ENCODE results near the gene MLXIP.
"Not testable (repeated sequence)": the region's sequence is repeated elsewhere in the genome, so short reads cannot be mapped to it uniquely, and the experiment has no call there.

The MLXIP gene

DNA sequence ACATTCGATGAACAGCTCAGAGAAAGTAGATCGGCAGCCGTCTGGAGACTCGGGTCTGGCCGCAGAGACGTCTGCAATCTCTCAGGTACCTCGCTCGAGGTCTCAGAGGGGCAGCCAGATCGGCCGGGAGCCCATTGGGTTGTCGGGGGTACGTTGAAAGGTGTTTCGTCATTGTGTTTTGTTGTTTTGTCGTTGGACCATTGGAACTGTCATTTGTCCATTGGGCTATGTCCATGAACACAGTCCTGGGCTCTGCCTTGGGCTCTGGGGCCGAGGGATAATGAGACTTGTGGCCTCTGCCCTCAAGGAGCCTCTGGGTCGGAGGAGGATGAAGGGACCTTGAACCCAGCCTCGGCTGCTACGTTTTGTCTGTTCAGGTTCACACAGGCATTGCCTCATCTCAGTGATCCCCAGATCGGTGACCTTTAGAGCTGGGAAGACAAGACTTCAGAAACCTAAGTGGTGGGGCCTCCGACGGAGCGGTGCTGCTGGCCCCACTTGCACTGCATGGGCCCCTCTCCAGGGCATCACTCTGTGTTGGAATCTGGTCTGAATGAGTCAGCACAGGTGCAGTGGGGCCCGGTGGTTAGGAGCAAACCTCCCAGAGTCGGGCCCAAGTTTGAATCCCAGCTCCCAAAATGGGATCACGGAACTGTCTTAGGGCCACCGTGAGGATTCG lies 23.6 kb upstream of the MLXIP start:
- H3K27me3 ChIP-seq = no peaks in the 10 kb centered on the region
- intact Hi-C loops (cut with DNase I; ENCODE audit: low total_unique reads) = loop anchor here (2.0 kb wide), 1 partner anchor 68 kb away; no protein-coding TSS in a partner anchor
- H3K36me3 ChIP-seq = peaks cover 0 to 54% (median 30%) of the 10 kb centered on the region in 3 donors
- no peaks in the 10 kb centered on the region for H3K9me3 ChIP-seq
- TF ChIP-seq CTCF (IDR thresholded peaks at IDR 0.05) = no peak
- H3K27ac ChIP-seq = no peak overlapping the region
- H3K4me1 ChIP-seq = peaks cover 0 to 36% (median 15%) of the 10 kb centered on the region in 4 donors
- H3K4me3 ChIP-seq = no peak overlapping the region
- DNase-seq = no peak

- H3K27ac ChIP-seq; H3K9me3 ChIP-seq; DNase-seq; H3K4me3 ChIP-seq; H3K27me3 ChIP-seq; intact Hi-C loops (cut with DNase I; ENCODE audit: low total_unique reads): not testable (repeated sequence)
- H3K36me3 ChIP-seq = peaks cover 0 to 64% (median 37%) of the 10 kb centered on the region in 3 donors
- H3K4me1 ChIP-seq = peaks cover 0 to 28% (median 9%) of the 10 kb centered on the region in 4 donors
These were observed 22.1 kb upstream of the MLXIP start for GRCh38 chr12:122056406-122056805.

GRCh38 chr12:122057007-122057735 lies 21.4 kb upstream of the MLXIP start:
- H3K27ac ChIP-seq = no peak overlapping the region
- no peaks in the 10 kb centered on the region for H3K27me3 ChIP-seq
- H3K9me3 ChIP-seq = no peaks in the 10 kb centered on the region
- peaks cover 0 to 65% (median 38%) of the 10 kb centered on the region in 3 donors for H3K36me3 ChIP-seq
- TF ChIP-seq CTCF (IDR thresholded peaks at IDR 0.05) = no peak
- intact Hi-C loops (cut with DNase I; ENCODE audit: low total_unique reads) = no loop called here
- no peak for DNase-seq
- H3K4me1 ChIP-seq = peaks cover 0 to 23% (median 9%) of the 10 kb centered on the region in 4 donors
- H3K4me3 ChIP-seq = no peak overlapping the region

DNA sequence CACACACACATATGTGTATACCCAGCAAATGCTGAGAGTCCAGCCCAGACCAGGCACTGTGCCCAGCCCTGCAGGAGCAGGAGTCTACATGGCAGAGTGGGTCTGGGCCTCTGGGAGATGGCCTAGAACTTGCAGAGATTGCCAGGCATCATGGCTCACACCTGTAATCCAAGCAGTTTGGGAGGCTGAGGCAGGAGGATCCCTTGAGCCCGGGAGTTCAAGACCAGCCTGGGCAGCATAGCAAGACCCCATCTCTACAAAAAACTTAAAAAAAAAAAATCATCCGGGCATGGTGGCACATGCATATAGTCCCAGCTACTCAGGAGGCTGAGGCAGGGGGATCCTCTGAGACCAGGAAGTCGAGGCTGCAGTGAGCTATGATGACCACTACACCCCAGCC lies 20.8 kb upstream of the MLXIP start:
- Histone ChIP-seq H3K27me3 (no peaks in the 10 kb centered on the region), H3K4me1 (peaks cover 0 to 26% (median 15%) of the 10 kb centered on the region in 4 donors), H3K36me3 (peaks cover 0 to 65% (median 38%) of the 10 kb centered on the region in 3 donors), H3K27ac (no peak overlapping the region), H3K4me3 (no peak overlapping the region), H3K9me3 (no peaks in the 10 kb centered on the region)
- DNase-seq = no peak
- TF ChIP-seq CTCF (IDR thresholded peaks at IDR 0.05) = no peak
- intact Hi-C loops (cut with DNase I; ENCODE audit: low total_unique reads) = no loop called here

DNA sequence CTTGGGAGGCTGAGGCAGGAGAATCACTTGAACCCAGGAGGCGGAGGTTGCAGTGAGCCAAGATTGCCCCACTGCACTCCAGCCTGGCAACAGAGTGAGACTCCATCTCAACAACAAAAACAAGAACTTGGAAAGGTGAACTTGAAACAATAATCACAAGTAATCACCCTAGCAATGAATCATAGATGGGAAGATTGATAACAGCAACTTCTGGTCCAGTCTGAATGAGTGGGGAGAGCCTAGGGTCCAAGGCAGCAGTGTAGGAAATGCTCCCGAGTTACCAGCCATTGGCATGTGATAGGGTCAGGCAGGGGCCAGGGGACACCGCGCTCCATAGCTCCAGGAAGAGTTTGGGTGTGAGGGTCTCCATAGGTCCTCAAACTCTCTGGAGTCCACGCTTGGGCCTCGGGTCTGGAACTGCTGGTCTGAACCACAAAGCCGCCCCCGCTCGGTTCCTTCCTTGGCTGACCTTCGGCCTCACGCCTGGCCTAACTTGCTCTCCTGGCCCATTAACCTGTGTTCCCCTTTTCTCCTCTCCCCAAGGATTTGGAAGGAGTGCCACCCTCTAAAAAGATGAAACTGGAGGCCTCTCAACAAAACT lies 19.9 kb upstream of the MLXIP start:
- H3K4me3 ChIP-seq = no peak overlapping the region
- intact Hi-C loops (cut with DNase I; ENCODE audit: low total_unique reads) = no loop called here
- H3K27ac ChIP-seq = no peak overlapping the region
- peaks cover 0 to 65% (median 38%) of the 10 kb centered on the region in 3 donors for H3K36me3 ChIP-seq
- H3K27me3 ChIP-seq = no peaks in the 10 kb centered on the region
- no peaks in the 10 kb centered on the region for H3K9me3 ChIP-seq
- peaks cover 2 to 35% (median 24%) of the 10 kb centered on the region in 4 donors for H3K4me1 ChIP-seq
- TF ChIP-seq CTCF (IDR thresholded peaks at IDR 0.05) = no peak
- DNase-seq = no peak
